NT2/D1 (cell line): Measurements from ENCODE around the gene LILRA1.
"Not testable (repeated sequence)": the region's sequence is repeated elsewhere in the genome, so short reads cannot be mapped to it uniquely, and the experiment has no call there.

Experiments used
- DNase-seq: peaks from one replicate; pipeline ENCODE4 v3.0.0-alpha.2; 2011; ENCODE audit warnings: low read depth, low spot score
- H3K27me3 ChIP-seq: 2 replicates; pipeline ENCODE4 v1.6.0; 2011; ENCODE audit warnings: mild to moderate bottlenecking; ENCODE audit not compliant: insufficient read length, insufficient read depth
- H3K36me3 ChIP-seq: 2 replicates; pipeline ENCODE4 v1.6.1; 2011; ENCODE audit warnings: mild to moderate bottlenecking, low read length, mixed read lengths; ENCODE audit not compliant: insufficient read depth, insufficient read length
- H3K4me1 ChIP-seq: 2 replicates; pipeline ENCODE4 v1.5.1; 2011; ENCODE audit not compliant: insufficient read depth, insufficient read length
- H3K4me3 ChIP-seq: 2 replicates; pipeline ENCODE4 v1.5.1; 2011; ENCODE audit warnings: low read depth; ENCODE audit not compliant: insufficient read length
- H3K9ac ChIP-seq: 2 replicates; pipeline ENCODE4 v1.6.0; 2011; ENCODE audit warnings: low read depth; ENCODE audit not compliant: insufficient read length
- H3K9me3 ChIP-seq: 2 replicates; pipeline ENCODE4 v1.5.1; 2011; ENCODE audit warnings: mild to moderate bottlenecking, low read length; ENCODE audit not compliant: insufficient read depth
- SUZ12 ChIP-seq: IDR thresholded peaks from 2 replicates; pipeline ENCODE4 v1.6.1; 2011; ENCODE audit not compliant: insufficient read length, insufficient read depth; ENCODE audit errors: extremely low read depth
- YY1 ChIP-seq: IDR thresholded peaks from 2 replicates; pipeline ENCODE4 v1.6.1; 2011; ENCODE audit not compliant: insufficient read length, insufficient read depth
- ZNF274 ChIP-seq: IDR thresholded peaks from 2 replicates; pipeline ENCODE4 v1.6.1; 2011; ENCODE audit warnings: mild to moderate bottlenecking, low read depth, low read length

LILRA1 gene

DNA sequence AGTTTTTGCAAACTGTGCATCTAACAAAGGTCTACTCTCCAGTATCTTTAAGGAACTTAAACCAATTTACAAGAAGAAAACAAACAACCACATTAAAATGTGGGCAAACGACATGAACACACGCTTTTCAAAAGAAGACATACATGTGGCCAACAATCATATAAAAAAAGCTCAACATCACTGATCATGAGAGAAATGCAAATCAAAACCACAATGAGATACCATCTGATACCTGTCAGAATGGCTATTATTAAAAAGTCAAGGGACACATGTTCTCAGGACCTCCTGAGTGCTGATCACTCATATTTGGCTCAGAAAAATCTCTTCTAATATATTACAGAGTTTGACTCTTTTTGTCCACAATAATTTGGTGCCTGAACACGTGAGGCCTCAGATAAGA is 22.6 kb downstream of the LILRA1 start:
- no peak for TF ChIP-seq YY1
- TF ChIP-seq ZNF274 = no peak
- TF ChIP-seq SUZ12 = no peak
- no peak for DNase-seq
- peaks cover 8% of the 10 kb centered on the region; the same call in 1 of the 2 replicates for H3K9me3 ChIP-seq
- no peak overlapping the region for H3K9ac ChIP-seq
- H3K4me3 ChIP-seq = no peak overlapping the region
- no peaks in the 10 kb centered on the region for H3K27me3 ChIP-seq
- H3K36me3 ChIP-seq = no peaks in the 10 kb centered on the region
- no peaks in the 10 kb centered on the region for H3K4me1 ChIP-seq

DNA sequence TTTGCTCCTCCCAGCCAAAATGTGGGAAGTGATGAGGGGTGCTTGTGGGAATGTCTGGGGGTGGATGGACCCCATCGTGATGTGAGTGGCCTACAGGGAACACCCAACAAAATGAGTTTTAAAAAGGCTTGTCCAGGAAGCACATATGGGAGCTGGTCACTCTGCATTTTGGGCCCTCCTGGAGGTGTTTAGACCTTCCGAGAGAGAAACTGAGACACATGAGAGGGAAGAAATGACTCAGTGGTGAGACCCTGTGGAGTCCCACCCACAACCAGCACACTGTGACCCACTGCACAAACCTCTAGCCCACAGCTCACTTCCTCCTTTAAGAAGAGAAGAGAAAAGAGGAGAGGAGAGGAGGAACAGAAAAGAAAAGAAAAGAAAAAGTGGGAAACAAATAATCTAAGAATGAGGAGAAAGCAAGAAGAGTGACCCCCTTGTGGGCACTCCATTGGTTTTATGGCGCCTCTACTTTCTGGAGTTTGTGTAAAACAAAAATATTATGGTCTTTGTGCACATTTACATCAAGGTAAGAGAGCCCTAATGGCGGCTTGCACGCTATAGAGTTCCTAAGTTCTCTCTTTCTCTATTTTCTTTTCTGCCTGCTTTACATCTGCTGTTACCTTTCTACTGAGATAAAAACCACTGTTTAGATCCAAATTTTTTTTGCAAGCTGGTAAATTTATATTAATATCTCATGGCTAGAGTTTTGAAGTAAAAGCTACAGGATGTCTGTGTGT is 23.6 kb downstream of the LILRA1 start:
- Histone ChIP-seq H3K9me3 (peaks cover 8% of the 10 kb centered on the region; the same call in 1 of the 2 replicates), H3K4me3 (no peak overlapping the region), H3K36me3 (no peaks in the 10 kb centered on the region), H3K4me1 (no peaks in the 10 kb centered on the region), H3K27me3 (no peaks in the 10 kb centered on the region), H3K9ac (no peak overlapping the region)
- no peak for DNase-seq
- TF ChIP-seq YY1 (no peak), ZNF274 (no peak), SUZ12 (no peak)

DNA sequence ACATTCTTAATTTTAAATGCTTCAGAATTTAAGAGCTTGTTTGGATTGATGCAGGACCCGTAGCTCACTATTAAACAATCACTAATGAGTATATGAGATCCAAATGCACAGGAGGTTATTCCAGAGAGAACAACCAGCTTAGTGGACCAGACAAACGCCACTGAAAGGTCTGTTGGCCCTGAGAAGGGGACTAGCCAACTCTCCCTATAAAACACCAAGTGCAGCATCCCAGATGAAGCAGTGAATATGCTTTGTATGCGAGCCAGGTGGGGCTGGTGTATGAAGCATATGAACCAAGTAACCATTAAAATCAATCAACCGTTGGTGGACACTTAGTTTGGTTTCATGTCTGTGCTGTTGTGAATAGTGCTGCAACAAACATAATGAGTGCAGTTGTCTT is 27.0 kb downstream of the LILRA1 start:
- Histone ChIP-seq H3K9ac (no peak overlapping the region), H3K36me3 (no peaks in the 10 kb centered on the region), H3K4me1 (no peaks in the 10 kb centered on the region), H3K9me3 (peaks cover 8% of the 10 kb centered on the region; the same call in 1 of the 2 replicates), H3K4me3 (no peak overlapping the region), H3K27me3 (no peaks in the 10 kb centered on the region)
- DNase-seq = no peak
- no peak for TF ChIP-seq YY1

DNA sequence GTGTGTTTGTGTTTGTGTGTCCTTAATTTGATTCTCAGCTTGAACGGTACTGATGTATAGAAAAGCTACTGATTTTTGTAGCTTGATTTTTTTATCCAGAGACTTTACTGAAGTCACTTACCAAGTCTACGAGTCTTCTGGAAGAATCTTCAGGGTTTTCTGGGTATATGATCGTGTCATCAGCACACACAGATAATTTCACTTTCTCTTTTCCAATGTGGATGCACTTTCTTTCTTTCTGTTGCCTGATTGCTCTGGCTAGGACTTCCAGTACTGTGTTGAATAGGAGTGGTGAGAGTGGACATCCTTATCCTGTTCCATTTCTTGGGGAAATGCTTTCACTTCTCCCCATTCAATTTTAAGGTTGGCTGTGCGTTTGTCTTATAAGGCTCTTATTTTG is 29.0 kb downstream of the LILRA1 start:
- no peak for TF ChIP-seq ZNF274
- TF ChIP-seq YY1 = no peak
- no peak for TF ChIP-seq SUZ12
- Histone ChIP-seq H3K4me3 (no peak overlapping the region), H3K27me3 (no peaks in the 10 kb centered on the region), H3K9me3 (peaks cover 8% of the 10 kb centered on the region; the same call in 1 of the 2 replicates), H3K4me1 (no peaks in the 10 kb centered on the region), H3K36me3 (no peaks in the 10 kb centered on the region), H3K9ac (no peak overlapping the region)
- no peak for DNase-seq

DNA sequence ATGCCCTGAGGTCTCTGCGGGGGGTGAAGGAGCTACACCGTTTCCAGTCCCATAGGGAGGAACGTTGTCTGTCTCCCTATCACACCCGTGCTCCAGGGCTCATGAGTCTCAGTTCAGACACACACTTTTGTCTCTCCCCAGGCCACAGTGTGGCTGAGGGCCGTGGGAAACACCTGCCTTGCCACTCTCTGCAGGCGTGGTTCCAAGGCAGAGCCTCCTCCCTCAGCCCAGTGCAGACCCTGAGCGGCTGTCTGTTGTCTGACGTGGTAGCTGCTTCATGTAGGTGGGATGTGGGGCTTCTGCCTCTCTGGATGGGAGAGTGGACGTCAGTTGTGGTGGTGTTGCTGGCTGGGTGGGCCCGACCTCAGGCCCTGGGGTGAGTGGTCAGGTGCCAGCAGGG is 30.8 kb downstream of the LILRA1 start:
- H3K9me3 ChIP-seq, H3K27me3 ChIP-seq, H3K36me3 ChIP-seq, DNase-seq, H3K4me3 ChIP-seq, H3K4me1 ChIP-seq, H3K9ac ChIP-seq: not testable (repeated sequence)

DNA sequence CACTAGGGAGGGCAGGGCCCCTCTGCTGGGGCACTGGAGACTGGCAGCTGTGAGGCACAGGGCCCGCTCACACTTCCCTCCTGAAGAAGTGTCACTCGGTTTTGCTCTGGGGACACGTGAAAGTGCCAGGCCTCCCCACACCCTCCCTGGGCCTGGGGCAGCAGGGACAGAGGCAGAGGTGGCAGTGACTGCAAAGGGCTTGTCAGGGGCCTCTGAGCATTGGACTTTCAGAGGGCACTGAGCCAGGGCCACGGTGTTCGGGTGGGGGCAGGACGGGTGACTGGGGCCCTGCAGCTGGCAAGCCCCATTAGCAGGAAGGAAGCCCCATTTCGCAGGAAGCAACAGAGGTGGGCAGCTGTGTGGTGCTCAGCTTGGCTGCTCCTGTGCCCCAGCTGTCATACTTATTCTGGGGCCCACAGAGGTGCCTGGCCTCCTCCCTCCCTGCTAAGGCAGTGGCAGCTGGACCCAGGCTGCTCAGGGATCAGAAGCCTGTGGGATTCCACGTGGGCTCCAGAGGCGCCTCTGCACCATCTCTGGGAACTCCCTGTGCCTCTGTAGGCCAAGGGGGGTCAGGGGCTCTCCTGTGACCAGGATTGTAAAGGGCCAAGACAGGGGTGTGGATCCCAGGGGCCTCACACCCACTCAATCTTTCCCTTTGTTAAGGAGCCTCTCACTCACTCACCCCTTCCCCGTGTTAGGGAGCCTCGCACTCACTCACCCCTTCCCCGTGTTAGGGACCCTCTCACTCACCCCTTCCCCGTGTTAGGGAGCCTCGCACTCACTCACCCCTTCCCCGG is 31.7 kb downstream of the LILRA1 start:
- not testable (repeated sequence) for H3K4me3 ChIP-seq, H3K9ac ChIP-seq, H3K9me3 ChIP-seq, DNase-seq, H3K36me3 ChIP-seq, H3K27me3 ChIP-seq, H3K4me1 ChIP-seq

DNA sequence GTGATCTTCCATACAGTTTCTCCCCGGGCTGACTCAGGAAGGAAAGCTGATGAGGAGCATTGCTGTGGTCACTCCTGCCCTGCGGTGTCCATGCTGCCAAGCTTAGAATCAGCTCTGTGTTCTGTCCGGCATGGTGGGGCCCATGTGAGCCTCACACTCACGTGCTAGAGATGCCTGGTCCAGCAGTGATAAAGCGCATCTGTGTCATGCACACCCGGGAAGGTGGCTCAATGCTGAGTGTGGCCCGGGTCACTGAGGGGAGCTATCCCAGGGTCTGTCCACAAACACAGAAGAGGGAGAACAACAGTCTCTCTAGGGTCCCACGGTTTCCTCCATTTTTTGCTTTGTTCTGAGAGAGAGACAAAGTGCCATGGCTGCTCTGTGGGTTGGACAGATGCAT is 33.3 kb downstream of the LILRA1 start:
- DNase-seq = no peak
- H3K4me1 ChIP-seq = no peaks in the 10 kb centered on the region
- H3K27me3 ChIP-seq = no peaks in the 10 kb centered on the region
- no peak overlapping the region for H3K4me3 ChIP-seq
- no peaks in the 10 kb centered on the region for H3K36me3 ChIP-seq
- no peak overlapping the region for H3K9ac ChIP-seq
- TF ChIP-seq ZNF274 = no peak
- TF ChIP-seq SUZ12 = no peak
- no peaks in the 10 kb centered on the region for H3K9me3 ChIP-seq

DNA sequence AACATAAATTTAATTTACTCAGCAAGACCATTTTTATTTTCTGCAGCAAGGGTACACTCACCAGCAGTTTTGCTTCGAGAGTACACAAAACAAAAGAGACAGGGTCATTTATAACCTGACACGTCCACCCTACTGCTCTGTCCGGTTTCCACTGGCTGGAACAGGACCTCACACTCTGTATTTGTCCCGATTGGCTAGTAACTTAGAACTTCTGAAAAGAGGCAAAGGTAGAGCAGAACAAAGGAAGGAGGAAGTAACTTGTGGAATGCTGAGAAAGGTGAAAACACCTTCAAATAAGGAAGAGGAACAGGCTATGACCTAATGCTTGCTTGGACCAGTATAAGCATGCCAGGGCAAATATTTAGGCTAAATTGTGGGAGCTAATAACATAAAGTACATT is 34.5 kb downstream of the LILRA1 start:
- not testable (repeated sequence) for H3K9ac ChIP-seq, DNase-seq, H3K9me3 ChIP-seq, H3K4me3 ChIP-seq, H3K36me3 ChIP-seq, H3K27me3 ChIP-seq, H3K4me1 ChIP-seq

DNA sequence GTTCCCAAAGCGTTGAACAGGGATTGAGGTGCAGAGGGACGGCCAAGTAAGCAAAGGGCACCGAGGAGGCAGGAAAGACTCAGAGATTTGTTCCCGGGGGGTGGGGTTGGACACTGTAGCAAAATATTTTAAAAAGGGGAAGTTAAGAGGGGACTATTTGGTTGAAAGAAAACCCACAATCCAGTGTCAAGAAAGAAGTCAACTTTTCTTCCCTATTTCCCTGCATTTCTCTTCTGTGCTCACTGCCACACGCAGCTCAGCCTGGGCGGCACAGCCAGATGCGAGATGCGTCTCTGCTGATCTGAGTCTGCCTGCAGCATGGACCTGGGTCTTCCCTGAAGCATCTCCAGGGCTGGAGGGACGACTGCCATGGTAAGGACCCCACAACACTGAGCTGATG is 36.8 kb downstream of the LILRA1 start, which contains the start of gene LILRB1:
Gene LILRB1 (plus strand): TSS at position 223 of the 400 bp plus-strand sequence. CDS start 590 bp downstream, outside the sequence.
- DNase-seq, H3K9me3 ChIP-seq, H3K4me1 ChIP-seq, H3K4me3 ChIP-seq, H3K9ac ChIP-seq, H3K27me3 ChIP-seq, H3K36me3 ChIP-seq: not testable (repeated sequence)
